NT2/D1 (cell line): Measurements from ENCODE around the gene ADAMTS5.

ENCODE experiments used
- YY1 ChIP-seq: IDR thresholded peaks from 2 replicates; pipeline ENCODE4 v1.6.1; 2011; ENCODE audit not compliant: insufficient read length, insufficient read depth
- ZNF274 ChIP-seq: IDR thresholded peaks from 2 replicates; pipeline ENCODE4 v1.6.1; 2011; ENCODE audit warnings: mild to moderate bottlenecking, low read depth, low read length

DNA sequence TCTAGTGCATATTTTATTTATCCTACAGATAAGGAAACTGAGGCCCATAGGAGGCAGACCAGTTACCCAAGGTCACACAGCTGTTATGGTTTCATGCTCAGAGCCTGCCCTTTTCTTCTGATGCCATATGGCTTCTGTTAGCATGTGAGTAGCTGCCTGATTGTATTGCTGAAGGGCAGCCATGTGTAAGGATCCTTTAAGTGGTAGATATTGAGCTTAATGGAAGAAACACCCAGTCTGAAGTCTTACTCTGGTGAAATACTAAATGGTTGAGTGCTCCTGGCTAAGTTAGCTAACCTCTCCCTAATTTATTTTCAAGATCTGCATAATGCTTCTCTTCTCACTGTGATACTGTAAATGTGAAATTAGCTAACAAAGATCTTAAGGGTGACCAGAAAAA is 30.9 kb downstream of the ADAMTS5 start:
- no peak for TF ChIP-seq YY1
- no peak for TF ChIP-seq ZNF274
